H1 (cell line): ENCODE results near the gene KRT13. TPM values are rescaled to one million over a fixed set of nuclear protein-coding genes. Genes with fewer than 3 reads are reported as not detected.

ENCODE experiments used
- CTCF ChIA-PET: fragments of 300-600 bp; sonication (Branson Sonifier 250); formaldehyde crosslinking; loops from one replicate; lab custom pipeline; 2021; ENCODE audit not compliant: partially characterized antibody; lab: Charles Lee
- POLR2A ChIA-PET: fragments of 300-600 bp; sonication (Branson Sonifier 250); formaldehyde crosslinking; loops from one replicate; lab custom pipeline; 2021; ENCODE audit warnings: inconsistent platforms; ENCODE audit not compliant: partially characterized antibody; lab: Charles Lee
- DNase-seq, 2 experiments: peaks; one replicate each; pipeline versions ENCODE4 v3.0.0 to v3.0.0-alpha.2; 2010 to 2022; ENCODE audit warnings: low spot score in 2 of 2, low read depth in 1 of 2, mixed read lengths in 1 of 2
- FAIRE-seq: peaks from 2 replicates; lab custom pipeline; 2011; peaks lifted over from hg19 to GRCh38; lab: Jason Lieb, UNC
- H2AFZ ChIP-seq: 2 replicates; pipeline ENCODE4 v1.8.1; 2012; ENCODE audit warnings: low read length, inconsistent platforms
- H2AK5ac ChIP-seq: 2 replicates; pipeline ENCODE4 v1.6.1; 2013; ENCODE audit warnings: low read depth, low read length
- H2BK120ac ChIP-seq: replicated peaks from 2 replicates; pipeline ENCODE3; 2013; ENCODE audit warnings: low read depth, low read length, inconsistent platforms
- H2BK12ac ChIP-seq: 2 replicates; pipeline ENCODE4 v1.6.1; 2013; ENCODE audit warnings: low read depth, low read length
- H2BK15ac ChIP-seq: 2 replicates; pipeline ENCODE4 v1.6.1; 2013; ENCODE audit warnings: low read length
- H2BK20ac ChIP-seq: 2 replicates; pipeline ENCODE4 v1.6.1; 2013; ENCODE audit warnings: low read length
- H2BK5ac ChIP-seq: 2 replicates; pipeline ENCODE4 v1.6.1; 2013; ENCODE audit warnings: low read depth, low read length
- H3K14ac ChIP-seq: 2 replicates; pipeline ENCODE4 v1.6.1; 2013; ENCODE audit warnings: inconsistent platforms; ENCODE audit not compliant: insufficient read length
- H3K18ac ChIP-seq: 2 replicates; pipeline ENCODE4 v1.6.1; 2013; ENCODE audit warnings: low read length; ENCODE audit errors: extremely low read depth
- H3K23ac ChIP-seq: 2 replicates; pipeline ENCODE4 v1.6.1; 2013; ENCODE audit warnings: inconsistent platforms; ENCODE audit not compliant: insufficient read length
- H3K23me2 ChIP-seq: 2 replicates; pipeline ENCODE4 v1.6.1; 2013; ENCODE audit warnings: low read depth, low read length
- H3K27ac ChIP-seq: 2 replicates; pipeline ENCODE4 v1.6.1; 2011; ENCODE audit warnings: low read depth, low read length, inconsistent platforms
- H3K27me3 ChIP-seq, 4 experiments: replicated peaks in 1 of 4; 1 replicate in 1 of 4; 2 replicates in 3 of 4; pipeline versions ENCODE4 v1.6.1 to v1.8.1; 2011 to 2013; ENCODE audit warnings: low read length in 3 of 4, mild to moderate bottlenecking in 3 of 4, inconsistent platforms in 2 of 4, mixed read lengths in 2 of 4, moderate library complexity in 1 of 4; ENCODE audit not compliant: control insufficient read depth in 3 of 4, insufficient read depth in 3 of 4; ENCODE audit errors: extremely low read depth in 1 of 4
- H3K36me3 ChIP-seq, 4 experiments: 2 replicates each; pipeline versions ENCODE4 v1.6.1 to v1.8.1; 2011 to 2013; ENCODE audit warnings: mild to moderate bottlenecking in 4 of 4, low read length in 3 of 4, moderate library complexity in 2 of 4, control low read depth in 1 of 4, inconsistent platforms in 1 of 4; ENCODE audit not compliant: insufficient read depth in 4 of 4, control insufficient read depth in 2 of 4
- H3K4ac ChIP-seq: replicated peaks from 2 replicates; pipeline ENCODE3; 2013; ENCODE audit warnings: low read length, low read depth, mixed read lengths, inconsistent platforms; ENCODE audit not compliant: insufficient read length
- H3K4me1 ChIP-seq, 4 experiments: replicated peaks in 1 of 4; 1 replicate in 1 of 4; 2 replicates in 3 of 4; pipeline versions ENCODE4 v1.6.1 to v1.8.1; 2011 to 2013; ENCODE audit warnings: low read length in 3 of 4, inconsistent platforms in 2 of 4, mixed read lengths in 1 of 4; ENCODE audit not compliant: insufficient read depth in 4 of 4, control insufficient read depth in 3 of 4
- H3K4me2 ChIP-seq, 2 experiments: 2 replicates each; pipeline versions ENCODE4 v1.6.1 to v1.8.1; 2011 to 2013; ENCODE audit warnings: low read depth in 2 of 2, low read length in 2 of 2, control low read depth in 1 of 2, inconsistent platforms in 1 of 2, mild to moderate bottlenecking in 1 of 2; ENCODE audit not compliant: insufficient read depth in 1 of 2
- H3K4me3 ChIP-seq, 4 experiments: fragments of 200-600, 300-600 bp in 1 of 4; sonication (generic), shearing (Covaris generic), sonication (Bioruptor Twin) in 1 of 4; 2 replicates each; pipeline versions ENCODE4 v1.5.1 to v1.8.1; 2011 to 2016; ENCODE audit warnings: low read length in 4 of 4, low read depth in 3 of 4, control low read depth in 2 of 4, inconsistent platforms in 2 of 4, mild to moderate bottlenecking in 2 of 4, mixed read lengths in 1 of 4, moderate library complexity in 1 of 4; ENCODE audit not compliant: insufficient read depth in 2 of 4; ENCODE audit errors: extremely low read depth in 1 of 4
- H3K56ac ChIP-seq: replicated peaks from 2 replicates; pipeline ENCODE3; 2013; ENCODE audit warnings: low read depth, mild to moderate bottlenecking, mixed read lengths, low read length, inconsistent platforms; ENCODE audit not compliant: insufficient read length
- H3K79me1 ChIP-seq: 2 replicates; pipeline ENCODE4 v1.6.1; 2013; ENCODE audit warnings: low read depth, low read length, control low read depth
- H3K79me2 ChIP-seq, 2 experiments: 2 replicates each; pipeline versions ENCODE4 v1.6.1 to v1.8.1; 2012 to 2013; ENCODE audit warnings: low read length in 2 of 2, mild to moderate bottlenecking in 2 of 2, inconsistent platforms in 1 of 2; ENCODE audit not compliant: insufficient read depth in 2 of 2, control insufficient read depth in 1 of 2
- H3K9ac ChIP-seq, 4 experiments: replicated peaks in 1 of 4; 1 replicate in 1 of 4; 2 replicates in 3 of 4; pipeline versions ENCODE4 v1.6.1 to v1.8.1; 2011 to 2013; ENCODE audit warnings: low read depth in 3 of 4, low read length in 3 of 4, control low read depth in 2 of 4, mild to moderate bottlenecking in 2 of 4, moderate library complexity in 2 of 4, inconsistent platforms in 1 of 4; ENCODE audit errors: extremely low read depth in 1 of 4
- H3K9me3 ChIP-seq, 2 experiments: 2 replicates each; pipeline versions ENCODE4 v1.6.1 to v1.8.1; 2012 to 2013; ENCODE audit warnings: mild to moderate bottlenecking in 2 of 2, moderate library complexity in 2 of 2, control low read depth in 1 of 2, inconsistent platforms in 1 of 2, low read depth in 1 of 2, low read length in 1 of 2, mixed read lengths in 1 of 2; ENCODE audit not compliant: insufficient read depth in 2 of 2
- H4K20me1 ChIP-seq, 2 experiments: replicated peaks in 1 of 2; 2 replicates each; pipeline versions ENCODE3 to v1.8.1; 2011 to 2013; ENCODE audit warnings: inconsistent platforms in 2 of 2, low read length in 2 of 2, mild to moderate bottlenecking in 1 of 2; ENCODE audit not compliant: insufficient read depth in 2 of 2, control insufficient read depth in 1 of 2
- H4K5ac ChIP-seq: 2 replicates; pipeline ENCODE4 v1.6.1; 2013; ENCODE audit warnings: low read length, low read depth, mixed read lengths, inconsistent platforms; ENCODE audit not compliant: insufficient read length
- H4K8ac ChIP-seq: 2 replicates; pipeline ENCODE4 v1.8.0; 2013; ENCODE audit warnings: mild to moderate bottlenecking, moderate library complexity, low read length, inconsistent platforms; ENCODE audit not compliant: insufficient read depth; ENCODE audit errors: extremely low read depth
- H4K91ac ChIP-seq: replicated peaks from 2 replicates; pipeline ENCODE3; 2013; ENCODE audit warnings: low read length, mixed read lengths, inconsistent platforms; ENCODE audit not compliant: insufficient read length
- CBX8 ChIP-seq: fragments of 300-800, 300-1000 bp; sonication (generic); IDR thresholded peaks from 2 replicates; pipeline ENCODE4 v1.7.1; 2016; ENCODE audit warnings: low read depth, low read length, borderline replicate concordance
- CEBPB ChIP-seq: IDR thresholded peaks from 2 replicates; pipeline ENCODE4 v1.6.1; 2012; ENCODE audit warnings: low read depth, low read length
- CTCF ChIP-seq, 3 experiments: IDR thresholded peaks; 1 replicate in 2 of 3; 2 replicates in 1 of 3; pipeline versions ENCODE4 v1.5.1 to v1.6.1; 2011; ENCODE audit warnings: low read length in 3 of 3, mild to moderate bottlenecking in 3 of 3, inconsistent platforms in 2 of 3, low read depth in 1 of 3, moderate library complexity in 1 of 3; ENCODE audit not compliant: insufficient read depth in 1 of 3; ENCODE audit errors: control extremely low read depth in 1 of 3
- EGR1 ChIP-seq: IDR thresholded peaks from 2 replicates; pipeline ENCODE4 v1.6.1; 2011; ENCODE audit warnings: low read depth, low read length, borderline replicate concordance
- GABPA ChIP-seq: IDR thresholded peaks from 2 replicates; pipeline ENCODE4 v1.6.1; 2011; ENCODE audit warnings: mild to moderate bottlenecking, low read length, moderate library complexity, borderline replicate concordance; ENCODE audit not compliant: insufficient read depth
- JUN ChIP-seq: IDR thresholded peaks from 2 replicates; pipeline ENCODE4 v1.6.1; 2011; ENCODE audit warnings: low read depth, mild to moderate bottlenecking, improper control_type of control experiment, low read length
- KDM4A ChIP-seq: IDR thresholded peaks from one replicate; pipeline ENCODE4 v1.7.1; 2012; ENCODE audit warnings: low read depth, mild to moderate bottlenecking, moderate library complexity, low read length, inconsistent platforms; ENCODE audit not compliant: severe bottlenecking
- POLR2A ChIP-seq, 2 experiments: IDR thresholded peaks; 1 replicate in 1 of 2; 2 replicates in 1 of 2; pipeline ENCODE4 v1.6.1; 2011; ENCODE audit warnings: low read depth in 2 of 2, low read length in 2 of 2, mild to moderate bottlenecking in 2 of 2; ENCODE audit errors: control extremely low read depth in 1 of 2
- RXRA ChIP-seq: IDR thresholded peaks from 2 replicates; pipeline ENCODE4 v1.6.1; 2011; ENCODE audit warnings: low read depth, mild to moderate bottlenecking, low read length, moderate library complexity; ENCODE audit not compliant: insufficient read depth
- SIRT6 ChIP-seq: IDR thresholded peaks from one replicate; pipeline ENCODE4 v1.7.1; 2012; ENCODE audit warnings: low read length, inconsistent platforms
- TBP ChIP-seq: IDR thresholded peaks from 2 replicates; pipeline ENCODE4 v1.6.1; 2011; ENCODE audit warnings: low read depth, low read length, improper control_type of control experiment
- USF2 ChIP-seq: IDR thresholded peaks from 2 replicates; pipeline ENCODE4 v1.6.1; 2011; ENCODE audit warnings: low read length, improper control_type of control experiment
- polyA plus RNA-seq, 7 experiments: library from polyadenylated mRNA; depleted of rRNA in 3 of 7; stranded (reverse) in 5 of 7; unstranded in 2 of 7; fragments of >200 nt in 5 of 7; fragments of 200-250 nt in 2 of 7; gene quantifications; 1 replicate in 5 of 7; 2 replicates in 1 of 7; 4 replicates in 1 of 7; pipeline versions ENCODE4 v1.2.1 to v1.2.3, GENCODE V29; 2011 to 2013; ENCODE audit warnings: missing spikeins in 2 of 7, mixed read lengths in 2 of 7
- total RNA-seq: library from RNA; stranded (reverse); fragmentation: NEBNext Ultra II Directional; extraction: Animal tissue kit (Norgen Biotek cat#: 25700); gene quantifications from 2 replicates; pipeline ENCODE4 v1.2.1, GENCODE V29; 2021

KRT13 gene
- total and polyA plus RNA-seq, 2 of the 8 experiments (the other 6 are each of a cell fraction or from before 2014, with no cell fraction given), result 0.09 TPM; not detected in 1

GRCh38 chr17:41468346-41468745 is 37.1 kb downstream of the KRT13 start:
- Histone ChIP-seq H3K79me1 (no peaks in the 10 kb centered on the region), H3K23me2 (no peaks in the 10 kb centered on the region), H3K4me1 (no peaks in the 10 kb centered on the region), H2BK12ac (no peak overlapping the region), H4K91ac (no peak overlapping the region), H2BK20ac (no peak overlapping the region), H2AK5ac (no peak overlapping the region), H3K4ac (no peak overlapping the region), H4K5ac (no peak overlapping the region), H3K4me3 (no peak overlapping the region), H2AFZ (no peak overlapping the region), H3K27ac (no peak overlapping the region), H3K36me3 (no peaks in the 10 kb centered on the region)
- no peak for FAIRE-seq
- DNase-seq, result no peak
- ChIA-PET POLR2A (no interaction called here), CTCF (interaction anchor here (0.6 to 1.0 kb wide), 3 partner anchors 11 to 673 kb away, joined by 3 to 4 read pairs (median 3); no protein-coding TSS in a partner anchor)
- TF ChIP-seq RXRA, result no peak
- no peak for TF ChIP-seq SIRT6
- TF ChIP-seq CTCF (IDR thresholded peaks at IDR 0.05; ENCODE audit: control extremely low read depth in 1 of 3, insufficient read depth in 1 of 3, low read depth in 1 of 3, low read length in 3 of 3), result no peak
- TF ChIP-seq EGR1, result no peak
- TF ChIP-seq CBX8, result no peak
- no peak for TF ChIP-seq GABPA
- no peak for TF ChIP-seq USF2
- TF ChIP-seq CEBPB, result no peak
- no peak for TF ChIP-seq POLR2A (IDR thresholded peaks at IDR 0.05; ENCODE audit: control extremely low read depth in 1 of 2, low read depth in 2 of 2, low read length in 2 of 2)
- TF ChIP-seq TBP, result no peak
- TF ChIP-seq KDM4A, result no peak
- no peak for TF ChIP-seq JUN
- TF ChIP-seq, all 59 proteins: peak for 0
- no peak overlapping the region for H4K8ac ChIP-seq
- H3K14ac ChIP-seq, result no peak overlapping the region
- H2BK5ac ChIP-seq, result no peak overlapping the region
- H2BK120ac ChIP-seq, result no peak overlapping the region
- no peak overlapping the region for H2BK15ac ChIP-seq
- H3K4me2 ChIP-seq, result no peak overlapping the region
- no peak overlapping the region for H3K56ac ChIP-seq
- H4K20me1 ChIP-seq, result no peaks in the 10 kb centered on the region
- no peaks in the 10 kb centered on the region for H3K79me2 ChIP-seq
- no peaks in the 10 kb centered on the region; a peak in 1 of 4 replicates for H3K9me3 ChIP-seq
- no peak overlapping the region for H3K9ac ChIP-seq
- no peak overlapping the region for H3K23ac ChIP-seq
- no peak overlapping the region for H3K18ac ChIP-seq
- H3K27me3 ChIP-seq, result no peaks in the 10 kb centered on the region
